Left colon (tissue), 2 donors: ENCODE data around the gene TNKS2. TPM values are rescaled to one million over a fixed set of nuclear protein-coding genes. Genes with fewer than 3 reads are reported as not detected.
A peak's percentile ranks its signal among the peaks of the same experiment; 100 is the strongest.

Experiments
- ATAC-seq: fragments of 200-7000 bp; cut with Tn5 transposase; one replicate; pipeline ENCODE4 v1.9.1; 2020; ENCODE audit warnings: mild to moderate bottlenecking, moderate library complexity
- DNase-seq, 2 donors: peaks; one replicate each; pipeline ENCODE4 v3.0.0-alpha.2; 2020
- intact Hi-C, 2 donors: fragments of 100-400 bp; cut with DNase I in 1 of 2; cut with micrococcal nuclease in 1 of 2; formaldehyde crosslinking; loops; one replicate each; pipeline versions ENCODE4 v1.11.2 to v1.14.0; 2022; cut with DNase I, micrococcal nuclease
- total RNA-seq, 2 donors: library from RNA; stranded (reverse); fragmentation: NEBNext Ultra II Directional; extraction: Animal tissue kit (Norgen Biotek cat#: 25700); gene quantifications; one replicate each; pipeline ENCODE4 v1.2.1, GENCODE V29; 2021
- donor health status: DM: no; HTN: no; CAD: no.
- donor health status: DM: yes; HTN: yes; CAD: no.

Gene TNKS2
- total RNA-seq, 2 donors from 2014 or later, result 23.5 to 27.5 TPM

GRCh38 chr10:91896212-91896756 lies 98.1 kb downstream of the TNKS2 start:
- DNase-seq, result no peak
- ATAC-seq, result no peak
- intact Hi-C loops, result no loop called here

- no peak for ATAC-seq
- no peak for DNase-seq
- intact Hi-C loops, result no loop called here
Measured at GRCh38 chr10:91897421-91897820, 99.2 kb downstream of the TNKS2 start.

- intact Hi-C loops, result no loop called here
- ATAC-seq, result peak; percentile 96
- DNase-seq, result peak in 1 of 2 donors; percentile 30
Measured at GRCh38 chr10:91901784-91902677, 103.8 kb downstream of the TNKS2 start.

- intact Hi-C loops, result no loop called here
- ATAC-seq, result no peak
- DNase-seq, result no peak
Measured at GRCh38 chr10:91907033-91907594, 108.9 kb downstream of the TNKS2 start.

GRCh38 chr10:91907914-91908336 lies 109.7 kb downstream of the TNKS2 start:
- peak; percentile 23 for ATAC-seq
- intact Hi-C loops, result no loop called here
- DNase-seq, result peak in 1 of 2 donors; percentile 27

GRCh38 chr10:91908337-91909116 lies 110.3 kb downstream of the TNKS2 start:
- ATAC-seq, result peak; percentile 96
- intact Hi-C loops, result no loop called here

GRCh38 chr10:91909117-91909677 lies 111.0 kb downstream of the TNKS2 start, which contains the start of gene FGFBP3:
FGFBP3 (minus strand) TSS chr10:91909486; CDS start chr10:91908969, 517 bp downstream.
- DNase-seq, result peak in 1 of 2 donors; percentile 49
- ATAC-seq, result peak; percentile 44
- intact Hi-C loops, result no loop called here

More at GRCh38 chr10:91908337-91909116, 110.3 kb downstream of the TNKS2 start:
- peak; percentile 75 to 83 for DNase-seq

GRCh38 chr10:91910467-91910866 lies 112.2 kb downstream of the TNKS2 start:
- intact Hi-C loops, result loop anchor here in 1 of 2 donors (10.0 kb wide), 1 partner anchor 626 kb away; no protein-coding TSS in a partner anchor
- no peak for DNase-seq
- no peak for ATAC-seq

Other genes with a start within 250 kb of the TNKS2 start
- 1 to 10 TPM in 1 of 2 donors, under 1 TPM in 1; 0.64 to 8.4 TPM for gene PPP1R3C, start 165.4 kb upstream of the TNKS2 start, total RNA-seq
- 1 to 10 TPM; 1.5 to 2.3 TPM for gene FGFBP3, start 111.1 kb downstream of the TNKS2 start, total RNA-seq
- gene BTAF1, start 125.3 kb downstream of the TNKS2 start, total RNA-seq, result 10 to 100 TPM; 24.9 to 29.7 TPM